C4-2B (cell line): Measurements from ENCODE around the gene TPRX1.
"Not testable (repeated sequence)": the region's sequence is repeated elsewhere in the genome, so short reads cannot be mapped to it uniquely, and the experiment has no call there.

Experiments used
- H3K27ac ChIP-seq: fragments of 450-650 bp; 2 replicates; pipeline ENCODE4 v1.5.1; 2017
- CTCF ChIP-seq: fragments of 450-650 bp; conservative IDR thresholded peaks from 2 replicates; pipeline ENCODE4 v1.5.1; 2017; ENCODE audit warnings: mild to moderate bottlenecking
- ZFX ChIP-seq: fragments of 450-650 bp; IDR thresholded peaks from 2 replicates; pipeline ENCODE4 v1.6.1; 2017

Gene TPRX1

GRCh38 chr19:47798904-47799266 lies 5.5 kb downstream of the TPRX1 start:
- H3K27ac ChIP-seq, result no peak overlapping the region
- no peak for TF ChIP-seq CTCF
- no peak for TF ChIP-seq ZFX

- TF ChIP-seq ZFX (no peak), CTCF (no peak)
- no peak overlapping the region for H3K27ac ChIP-seq
These were observed 6.1 kb downstream of the TPRX1 start for GRCh38 chr19:47797996-47798903.

GRCh38 chr19:47796785-47797184 lies 7.6 kb downstream of the TPRX1 start:
- no peak overlapping the region for H3K27ac ChIP-seq

GRCh38 chr19:47794526-47794925 lies 9.8 kb downstream of the TPRX1 start:
- TF ChIP-seq ZFX (no peak), CTCF (no peak; the same call in 1 of the 2 replicates)
- no peak overlapping the region for H3K27ac ChIP-seq

More at GRCh38 chr19:47796785-47797184, 7.6 kb downstream of the TPRX1 start:
- no peak for TF ChIP-seq CTCF
- TF ChIP-seq ZFX, result no peak

GRCh38 chr19:47792616-47793015 lies 11.7 kb downstream of the TPRX1 start:
- TF ChIP-seq CTCF, result no peak
- TF ChIP-seq ZFX, result no peak
- no peak overlapping the region for H3K27ac ChIP-seq

- peak; percentile 80 for TF ChIP-seq CTCF
- no peak for TF ChIP-seq ZFX
- H3K27ac ChIP-seq, result no peak overlapping the region
These were observed 13.9 kb downstream of the TPRX1 start for GRCh38 chr19:47790398-47790814.

- H3K27ac ChIP-seq, result not testable (repeated sequence)
These were observed 14.5 kb downstream of the TPRX1 start for GRCh38 chr19:47789811-47790210.

- not testable (repeated sequence) for H3K27ac ChIP-seq
These were observed 17.0 kb downstream of the TPRX1 start for GRCh38 chr19:47787307-47787706.
